IMR-90 (cell line): ENCODE results near the gene WNT8B.

Experiments used
- MAZ ChIP-seq: IDR thresholded peaks from 2 replicates; pipeline ENCODE4 v1.6.1; 2012; ENCODE audit warnings: low read depth, mild to moderate bottlenecking, low read length, improper control_type of control experiment, moderate library complexity, borderline replicate concordance
- TF ChIP-seq, protein P1 (sequence below): conservative IDR thresholded peaks from 2 replicates; pipeline ENCODE4 v1.5.1; 2012; ENCODE audit warnings: mild to moderate bottlenecking, low read depth, low read length, improper control_type of control experiment

DNA sequence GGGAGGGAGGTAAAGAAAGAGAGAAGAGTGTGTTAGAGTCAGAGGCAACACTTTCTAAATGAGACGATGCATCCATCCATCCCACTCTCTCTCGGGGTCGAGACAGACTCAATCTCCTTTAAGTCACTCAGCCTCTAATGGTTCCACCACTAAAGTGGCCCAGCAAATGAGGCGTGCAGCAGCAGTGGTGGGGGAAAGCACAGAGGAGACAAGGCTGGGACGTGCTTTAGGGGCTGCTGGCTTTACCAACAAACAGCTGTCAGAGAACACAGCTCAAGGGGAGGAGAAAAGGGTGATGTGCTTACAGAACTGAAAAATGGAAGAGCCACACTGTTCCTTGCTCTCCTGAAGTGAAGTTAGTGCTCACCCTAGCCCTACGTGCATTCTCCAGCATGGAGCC is 61.4 kb downstream of the WNT8B start:
- TF ChIP-seq, protein P1, sequence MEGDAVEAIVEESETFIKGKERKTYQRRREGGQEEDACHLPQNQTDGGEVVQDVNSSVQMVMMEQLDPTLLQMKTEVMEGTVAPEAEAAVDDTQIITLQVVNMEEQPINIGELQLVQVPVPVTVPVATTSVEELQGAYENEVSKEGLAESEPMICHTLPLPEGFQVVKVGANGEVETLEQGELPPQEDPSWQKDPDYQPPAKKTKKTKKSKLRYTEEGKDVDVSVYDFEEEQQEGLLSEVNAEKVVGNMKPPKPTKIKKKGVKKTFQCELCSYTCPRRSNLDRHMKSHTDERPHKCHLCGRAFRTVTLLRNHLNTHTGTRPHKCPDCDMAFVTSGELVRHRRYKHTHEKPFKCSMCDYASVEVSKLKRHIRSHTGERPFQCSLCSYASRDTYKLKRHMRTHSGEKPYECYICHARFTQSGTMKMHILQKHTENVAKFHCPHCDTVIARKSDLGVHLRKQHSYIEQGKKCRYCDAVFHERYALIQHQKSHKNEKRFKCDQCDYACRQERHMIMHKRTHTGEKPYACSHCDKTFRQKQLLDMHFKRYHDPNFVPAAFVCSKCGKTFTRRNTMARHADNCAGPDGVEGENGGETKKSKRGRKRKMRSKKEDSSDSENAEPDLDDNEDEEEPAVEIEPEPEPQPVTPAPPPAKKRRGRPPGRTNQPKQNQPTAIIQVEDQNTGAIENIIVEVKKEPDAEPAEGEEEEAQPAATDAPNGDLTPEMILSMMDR, result no peak
- no peak for TF ChIP-seq MAZ
